H1 (cell line): Measurements from ENCODE around the gene DIAPH1. TPM values are rescaled to one million over a fixed set of nuclear protein-coding genes. Genes with fewer than 3 reads are reported as not detected.

Experiments used
- CTCF ChIA-PET: fragments of 300-600 bp; sonication (Branson Sonifier 250); formaldehyde crosslinking; loops from one replicate; lab custom pipeline; 2021; ENCODE audit not compliant: partially characterized antibody; lab: Charles Lee
- POLR2A ChIA-PET: fragments of 300-600 bp; sonication (Branson Sonifier 250); formaldehyde crosslinking; loops from one replicate; lab custom pipeline; 2021; ENCODE audit warnings: inconsistent platforms; ENCODE audit not compliant: partially characterized antibody; lab: Charles Lee
- DNase-seq, 2 experiments: peaks; one replicate each; pipeline versions ENCODE4 v3.0.0 to v3.0.0-alpha.2; 2010 to 2022; ENCODE audit warnings: low spot score in 2 of 2, low read depth in 1 of 2, mixed read lengths in 1 of 2
- FAIRE-seq: peaks from 2 replicates; lab custom pipeline; 2011; peaks lifted over from hg19 to GRCh38; lab: Jason Lieb, UNC
- H2AFZ ChIP-seq: 2 replicates; pipeline ENCODE4 v1.8.1; 2012; ENCODE audit warnings: low read length, inconsistent platforms
- H2AK5ac ChIP-seq: 2 replicates; pipeline ENCODE4 v1.6.1; 2013; ENCODE audit warnings: low read depth, low read length
- H2BK120ac ChIP-seq: replicated peaks from 2 replicates; pipeline ENCODE3; 2013; ENCODE audit warnings: low read depth, low read length, inconsistent platforms
- H2BK12ac ChIP-seq: 2 replicates; pipeline ENCODE4 v1.6.1; 2013; ENCODE audit warnings: low read depth, low read length
- H2BK15ac ChIP-seq: 2 replicates; pipeline ENCODE4 v1.6.1; 2013; ENCODE audit warnings: low read length
- H2BK20ac ChIP-seq: 2 replicates; pipeline ENCODE4 v1.6.1; 2013; ENCODE audit warnings: low read length
- H2BK5ac ChIP-seq: 2 replicates; pipeline ENCODE4 v1.6.1; 2013; ENCODE audit warnings: low read depth, low read length
- H3K14ac ChIP-seq: 2 replicates; pipeline ENCODE4 v1.6.1; 2013; ENCODE audit warnings: inconsistent platforms; ENCODE audit not compliant: insufficient read length
- H3K18ac ChIP-seq: 2 replicates; pipeline ENCODE4 v1.6.1; 2013; ENCODE audit warnings: low read length; ENCODE audit errors: extremely low read depth
- H3K23ac ChIP-seq: 2 replicates; pipeline ENCODE4 v1.6.1; 2013; ENCODE audit warnings: inconsistent platforms; ENCODE audit not compliant: insufficient read length
- H3K23me2 ChIP-seq: 2 replicates; pipeline ENCODE4 v1.6.1; 2013; ENCODE audit warnings: low read depth, low read length
- H3K27ac ChIP-seq: 2 replicates; pipeline ENCODE4 v1.6.1; 2011; ENCODE audit warnings: low read depth, low read length, inconsistent platforms
- H3K27me3 ChIP-seq, 4 experiments: replicated peaks in 1 of 4; 1 replicate in 1 of 4; 2 replicates in 3 of 4; pipeline versions ENCODE4 v1.6.1 to v1.8.1; 2011 to 2013; ENCODE audit warnings: low read length in 3 of 4, mild to moderate bottlenecking in 3 of 4, inconsistent platforms in 2 of 4, mixed read lengths in 2 of 4, moderate library complexity in 1 of 4; ENCODE audit not compliant: control insufficient read depth in 3 of 4, insufficient read depth in 3 of 4; ENCODE audit errors: extremely low read depth in 1 of 4
- H3K36me3 ChIP-seq, 4 experiments: 2 replicates each; pipeline versions ENCODE4 v1.6.1 to v1.8.1; 2011 to 2013; ENCODE audit warnings: mild to moderate bottlenecking in 4 of 4, low read length in 3 of 4, moderate library complexity in 2 of 4, control low read depth in 1 of 4, inconsistent platforms in 1 of 4; ENCODE audit not compliant: insufficient read depth in 4 of 4, control insufficient read depth in 2 of 4
- H3K4ac ChIP-seq: replicated peaks from 2 replicates; pipeline ENCODE3; 2013; ENCODE audit warnings: low read length, low read depth, mixed read lengths, inconsistent platforms; ENCODE audit not compliant: insufficient read length
- H3K4me1 ChIP-seq, 4 experiments: replicated peaks in 1 of 4; 1 replicate in 1 of 4; 2 replicates in 3 of 4; pipeline versions ENCODE4 v1.6.1 to v1.8.1; 2011 to 2013; ENCODE audit warnings: low read length in 3 of 4, inconsistent platforms in 2 of 4, mixed read lengths in 1 of 4; ENCODE audit not compliant: insufficient read depth in 4 of 4, control insufficient read depth in 3 of 4
- H3K4me2 ChIP-seq, 2 experiments: 2 replicates each; pipeline versions ENCODE4 v1.6.1 to v1.8.1; 2011 to 2013; ENCODE audit warnings: low read depth in 2 of 2, low read length in 2 of 2, control low read depth in 1 of 2, inconsistent platforms in 1 of 2, mild to moderate bottlenecking in 1 of 2; ENCODE audit not compliant: insufficient read depth in 1 of 2
- H3K4me3 ChIP-seq, 4 experiments: fragments of 200-600, 300-600 bp in 1 of 4; sonication (generic), shearing (Covaris generic), sonication (Bioruptor Twin) in 1 of 4; 2 replicates each; pipeline versions ENCODE4 v1.5.1 to v1.8.1; 2011 to 2016; ENCODE audit warnings: low read length in 4 of 4, low read depth in 3 of 4, control low read depth in 2 of 4, inconsistent platforms in 2 of 4, mild to moderate bottlenecking in 2 of 4, mixed read lengths in 1 of 4, moderate library complexity in 1 of 4; ENCODE audit not compliant: insufficient read depth in 2 of 4; ENCODE audit errors: extremely low read depth in 1 of 4
- H3K56ac ChIP-seq: replicated peaks from 2 replicates; pipeline ENCODE3; 2013; ENCODE audit warnings: low read depth, mild to moderate bottlenecking, mixed read lengths, low read length, inconsistent platforms; ENCODE audit not compliant: insufficient read length
- H3K79me1 ChIP-seq: 2 replicates; pipeline ENCODE4 v1.6.1; 2013; ENCODE audit warnings: low read depth, low read length, control low read depth
- H3K79me2 ChIP-seq, 2 experiments: 2 replicates each; pipeline versions ENCODE4 v1.6.1 to v1.8.1; 2012 to 2013; ENCODE audit warnings: low read length in 2 of 2, mild to moderate bottlenecking in 2 of 2, inconsistent platforms in 1 of 2; ENCODE audit not compliant: insufficient read depth in 2 of 2, control insufficient read depth in 1 of 2
- H3K9ac ChIP-seq, 4 experiments: replicated peaks in 1 of 4; 1 replicate in 1 of 4; 2 replicates in 3 of 4; pipeline versions ENCODE4 v1.6.1 to v1.8.1; 2011 to 2013; ENCODE audit warnings: low read depth in 3 of 4, low read length in 3 of 4, control low read depth in 2 of 4, mild to moderate bottlenecking in 2 of 4, moderate library complexity in 2 of 4, inconsistent platforms in 1 of 4; ENCODE audit errors: extremely low read depth in 1 of 4
- H3K9me3 ChIP-seq, 2 experiments: 2 replicates each; pipeline versions ENCODE4 v1.6.1 to v1.8.1; 2012 to 2013; ENCODE audit warnings: mild to moderate bottlenecking in 2 of 2, moderate library complexity in 2 of 2, control low read depth in 1 of 2, inconsistent platforms in 1 of 2, low read depth in 1 of 2, low read length in 1 of 2, mixed read lengths in 1 of 2; ENCODE audit not compliant: insufficient read depth in 2 of 2
- H4K20me1 ChIP-seq, 2 experiments: replicated peaks in 1 of 2; 2 replicates each; pipeline versions ENCODE3 to v1.8.1; 2011 to 2013; ENCODE audit warnings: inconsistent platforms in 2 of 2, low read length in 2 of 2, mild to moderate bottlenecking in 1 of 2; ENCODE audit not compliant: insufficient read depth in 2 of 2, control insufficient read depth in 1 of 2
- H4K5ac ChIP-seq: 2 replicates; pipeline ENCODE4 v1.6.1; 2013; ENCODE audit warnings: low read length, low read depth, mixed read lengths, inconsistent platforms; ENCODE audit not compliant: insufficient read length
- H4K8ac ChIP-seq: 2 replicates; pipeline ENCODE4 v1.8.0; 2013; ENCODE audit warnings: mild to moderate bottlenecking, moderate library complexity, low read length, inconsistent platforms; ENCODE audit not compliant: insufficient read depth; ENCODE audit errors: extremely low read depth
- H4K91ac ChIP-seq: replicated peaks from 2 replicates; pipeline ENCODE3; 2013; ENCODE audit warnings: low read length, mixed read lengths, inconsistent platforms; ENCODE audit not compliant: insufficient read length
- CBX8 ChIP-seq: fragments of 300-800, 300-1000 bp; sonication (generic); IDR thresholded peaks from 2 replicates; pipeline ENCODE4 v1.7.1; 2016; ENCODE audit warnings: low read depth, low read length, borderline replicate concordance
- CTBP2 ChIP-seq: IDR thresholded peaks from 2 replicates; pipeline ENCODE4 v1.7.0; 2011; ENCODE audit warnings: borderline replicate concordance, mild to moderate bottlenecking, moderate library complexity, mixed read lengths, low read length; ENCODE audit not compliant: insufficient read depth, insufficient read length
- EGR1 ChIP-seq: IDR thresholded peaks from 2 replicates; pipeline ENCODE4 v1.6.1; 2011; ENCODE audit warnings: low read depth, low read length, borderline replicate concordance
- GTF2F1 ChIP-seq: IDR thresholded peaks from 2 replicates; pipeline ENCODE4 v1.6.1; 2012; ENCODE audit warnings: low read depth, low read length, improper control_type of control experiment, borderline replicate concordance
- KDM1A ChIP-seq: fragments of 200-600, 300-600 bp; sonication (generic); IDR thresholded peaks from 2 replicates; pipeline ENCODE4 v1.7.1; 2016; ENCODE audit warnings: mild to moderate bottlenecking, low read length, borderline replicate concordance
- POLR2A ChIP-seq, 2 experiments: IDR thresholded peaks; 1 replicate in 1 of 2; 2 replicates in 1 of 2; pipeline ENCODE4 v1.6.1; 2011; ENCODE audit warnings: low read depth in 2 of 2, low read length in 2 of 2, mild to moderate bottlenecking in 2 of 2; ENCODE audit errors: control extremely low read depth in 1 of 2
- RAD21 ChIP-seq, 2 experiments: IDR thresholded peaks in 1 of 2; conservative IDR thresholded peaks in 1 of 2; 2 replicates each; pipeline ENCODE4 v1.6.1; 2011; ENCODE audit warnings: low read depth in 2 of 2, low read length in 2 of 2, improper control_type of control experiment in 1 of 2, inconsistent platforms in 1 of 2, mild to moderate bottlenecking in 1 of 2, moderate library complexity in 1 of 2
- RBBP5 ChIP-seq: IDR thresholded peaks from 2 replicates; pipeline ENCODE4 v1.7.1; 2012; ENCODE audit warnings: low read depth, mild to moderate bottlenecking, inconsistent platforms, low read length, moderate library complexity, borderline replicate concordance
- RFX5 ChIP-seq: IDR thresholded peaks from 2 replicates; pipeline ENCODE4 v1.6.1; 2011; ENCODE audit warnings: low read depth, low read length, improper control_type of control experiment, borderline replicate concordance
- SIX5 ChIP-seq: IDR thresholded peaks from 2 replicates; pipeline ENCODE4 v1.6.1; 2011; ENCODE audit warnings: mild to moderate bottlenecking, low read depth, low read length
- TAF7 ChIP-seq: optimal IDR thresholded peaks from 2 replicates; pipeline ENCODE3; 2011; ENCODE audit warnings: low read depth, mild to moderate bottlenecking, inconsistent platforms, low read length, moderate library complexity, borderline replicate concordance
- WGBS, 2 experiments: shearing (Covaris generic) in 1 of 2; methylation state at CpG; one replicate each; pipeline versions ENCODE4 v1.1.6 to v1.1.7; 2013 to 2015; ENCODE audit warnings: low lambda C conversion rate in 2 of 2, mixed read lengths in 2 of 2, inconsistent platforms in 1 of 2, low coverage in 1 of 2, missing lambda C conversion rate in 1 of 2; ENCODE audit not compliant: insufficient replicate concordance in 2 of 2, insufficient coverage in 1 of 2, insufficient read length in 1 of 2; ENCODE audit errors: extremely low coverage in 1 of 2, missing lambda C conversion rate in 1 of 2; 5-methylcytosine and 5-hydroxymethylcytosine counted together
- polyA plus RNA-seq, 7 experiments: library from polyadenylated mRNA; depleted of rRNA in 3 of 7; stranded (reverse) in 5 of 7; unstranded in 2 of 7; fragments of >200 nt in 5 of 7; fragments of 200-250 nt in 2 of 7; gene quantifications; 1 replicate in 5 of 7; 2 replicates in 1 of 7; 4 replicates in 1 of 7; pipeline versions ENCODE4 v1.2.1 to v1.2.3, GENCODE V29; 2011 to 2013; ENCODE audit warnings: missing spikeins in 2 of 7, mixed read lengths in 2 of 7
- total RNA-seq: library from RNA; stranded (reverse); fragmentation: NEBNext Ultra II Directional; extraction: Animal tissue kit (Norgen Biotek cat#: 25700); gene quantifications from 2 replicates; pipeline ENCODE4 v1.2.1, GENCODE V29; 2021

DIAPH1 gene
- total and polyA plus RNA-seq, 2 of the 8 experiments (the other 6 are each of a cell fraction or from before 2014, with no cell fraction given) = 61.2 to 114 TPM

DNA sequence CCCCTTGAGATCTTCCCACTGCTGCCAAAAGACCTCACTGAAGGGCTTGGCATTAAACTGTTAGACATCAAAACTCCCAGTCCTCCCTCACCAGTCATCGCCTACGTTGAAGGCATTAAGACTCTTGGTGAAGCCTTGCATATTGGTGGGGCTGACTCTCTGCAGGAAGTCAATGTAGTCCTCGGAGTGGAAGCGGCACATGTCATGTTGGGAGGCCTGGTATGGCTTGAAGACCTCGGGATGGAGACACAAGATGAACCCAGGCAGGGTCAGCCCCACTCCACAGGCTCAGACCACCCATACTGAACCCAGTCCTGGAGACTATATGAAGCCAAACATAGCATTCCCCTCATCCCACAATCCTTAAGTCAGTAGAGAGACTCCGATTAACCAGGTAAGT is 15.9 kb upstream of the DIAPH1 start:
- ChIA-PET CTCF (interaction anchor here (1.3 to 10.3 kb wide), 5 partner anchors 10 to 42 kb away, joined by 3 to 117 read pairs (median 9); partner anchors contain the start of gene DIAPH1), POLR2A (interaction anchor here (1.2 to 6.8 kb wide), 3 partner anchors 10 to 17 kb away, joined by 3 to 96 read pairs (median 75); partner anchors contain the start of genes DIAPH1 and FCHSD1)
- no peak overlapping the region for H2AK5ac ChIP-seq
- no peak overlapping the region for H3K14ac ChIP-seq
- no peak overlapping the region for H3K23ac ChIP-seq
- peaks cover 4 to 13% of the 10 kb centered on the region in 2 experiments for H4K20me1 ChIP-seq
- no peak overlapping the region for H3K56ac ChIP-seq
- H3K79me2 ChIP-seq = peaks cover 10 to 48% of the 10 kb centered on the region in 2 experiments
- peaks cover 0 to 4% (median 0%) of the 10 kb centered on the region in 4 experiments; a peak in 1 of 7 replicates for H3K27me3 ChIP-seq
- no peak overlapping the region for H4K91ac ChIP-seq
- no peak overlapping the region; the same call in 1 of the 2 replicates for H4K8ac ChIP-seq
- H4K5ac ChIP-seq = no peak overlapping the region
- H3K23me2 ChIP-seq = peaks cover 14% of the 10 kb centered on the region
- FAIRE-seq = no peak
- no peak overlapping the region for H3K18ac ChIP-seq
- 91% methylated on average over 6 of the region's 6 CpGs; no CpG with 5 or more reads in 1 of the 2 experiments for WGBS, 2 experiments
- H3K79me1 ChIP-seq = peaks cover 12% of the 10 kb centered on the region
- no peak overlapping the region for H3K27ac ChIP-seq
- H2BK12ac ChIP-seq = no peak overlapping the region
- no peak overlapping the region for H3K4ac ChIP-seq
- H2AFZ ChIP-seq = no peak overlapping the region
- no peak overlapping the region for H2BK15ac ChIP-seq
- peaks cover 0 to 16% (median 1%) of the 10 kb centered on the region in 4 experiments; a peak in 3 of 8 replicates for H3K36me3 ChIP-seq
- H3K4me3 ChIP-seq = no peak overlapping the region
- H3K9me3 ChIP-seq = no peaks in the 10 kb centered on the region
- no peak overlapping the region for H3K9ac ChIP-seq
- H2BK20ac ChIP-seq = no peak overlapping the region
- DNase-seq = no peak
- no peak for TF ChIP-seq TAF7
- TF ChIP-seq KDM1A = no peak
- TF ChIP-seq CTBP2 = no peak
- no peak for TF ChIP-seq RBBP5
- no peak for TF ChIP-seq SIX5
- TF ChIP-seq GTF2F1 = no peak
- no peak for TF ChIP-seq RFX5
- TF ChIP-seq POLR2A (IDR thresholded peaks at IDR 0.05; ENCODE audit: control extremely low read depth in 1 of 2, low read depth in 2 of 2, low read length in 2 of 2) = no peak
- TF ChIP-seq CBX8 = no peak
- no peak for TF ChIP-seq EGR1
- TF ChIP-seq RAD21 (IDR thresholded peaks at IDR 0.05 in 1 of 2, conservative IDR thresholded peaks at IDR 0.05 in 1 of 2; ENCODE audit: low read depth in 2 of 2, low read length in 2 of 2) = no peak
- no peak overlapping the region; a peak in 1 of 4 replicates for H3K4me2 ChIP-seq
- peaks cover 0 to 5% (median 3%) of the 10 kb centered on the region in 4 experiments; a peak in 5 of 7 replicates for H3K4me1 ChIP-seq
- no peak overlapping the region for H2BK120ac ChIP-seq
- no peak overlapping the region for H2BK5ac ChIP-seq
